ENCODE results near the gene IFI44. TPM values are rescaled to one million over a fixed set of nuclear protein-coding genes. Genes with fewer than 3 reads are reported as not detected.

Gene IFI44
- total and polyA plus RNA-seq, 2 of the 13 experiments (the other 11 are each of a cell fraction or from before 2014, with no cell fraction given), result not detected

DNA sequence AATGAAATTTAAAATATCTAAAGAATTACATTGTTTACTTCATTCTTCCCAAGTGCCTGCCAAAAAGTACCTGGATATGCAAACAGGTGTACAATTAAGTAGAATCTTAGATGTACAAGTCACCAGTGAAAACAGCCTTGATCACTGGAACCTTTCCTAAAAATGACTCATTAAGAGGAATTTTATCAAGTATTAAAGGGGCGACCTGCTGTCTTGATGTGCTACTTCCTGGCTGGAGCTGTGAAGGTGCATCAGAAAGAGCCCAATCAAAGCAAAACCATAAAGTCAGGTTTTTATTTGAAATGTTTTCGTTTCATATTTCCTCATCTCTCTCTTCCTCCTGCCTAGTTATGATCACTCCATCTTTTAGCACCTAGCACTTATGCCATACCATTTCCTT, 33.4 kb downstream of the IFI44 start:
- Histone ChIP-seq H3K36me3 (replicated peaks in 1 of 2; ENCODE audit: control insufficient read depth in 1 of 2, insufficient read depth in 2 of 2, low read length in 2 of 2) (no peaks in the 10 kb centered on the region), H2AFZ (ENCODE audit: low read length) (no peak overlapping the region), H3K4me3 (replicated peaks in 1 of 3; ENCODE audit: insufficient read depth in 1 of 3, low read depth in 2 of 3, low read length in 3 of 3) (no peak overlapping the region), H3K27ac (ENCODE audit: extremely low read length, insufficient read depth, low read length) (no peak overlapping the region), H3K9ac (ENCODE audit: insufficient read depth, low read depth, low read length) (no peak overlapping the region), H3K4me2 (ENCODE audit: low read depth, low read length) (no peak overlapping the region), H3K4me1 (ENCODE audit: insufficient read depth, low read length) (no peaks in the 10 kb centered on the region), H3K9me3 (ENCODE audit: low read length) (no peaks in the 10 kb centered on the region), H4K20me1 (ENCODE audit: insufficient read depth, low read length) (no peaks in the 10 kb centered on the region), H3K79me2 (ENCODE audit: insufficient read depth, low read length) (no peaks in the 10 kb centered on the region), H3K27me3 (ENCODE audit: control insufficient read depth in 1 of 2, insufficient read depth in 2 of 2, low read length in 2 of 2) (no peaks in the 10 kb centered on the region)
- in situ Hi-C loops (cut with HindIII; ENCODE audit: extremely low pct_ligation_motif_present, low pct_unique_long_range_greater_than_20kb) (no loop called here), intact Hi-C loops (cut with micrococcal nuclease; ENCODE audit: unreplicated experiment) (no loop called here)
- ATAC-seq (no peak), FAIRE-seq (no peak), DNase-seq (ENCODE audit: low spot score) (no peak)
- 0% methylated on average over 2 of the region's 2 CpGs for WGBS (ENCODE audit: low lambda C conversion rate)
- TF ChIP-seq, protein P1, sequence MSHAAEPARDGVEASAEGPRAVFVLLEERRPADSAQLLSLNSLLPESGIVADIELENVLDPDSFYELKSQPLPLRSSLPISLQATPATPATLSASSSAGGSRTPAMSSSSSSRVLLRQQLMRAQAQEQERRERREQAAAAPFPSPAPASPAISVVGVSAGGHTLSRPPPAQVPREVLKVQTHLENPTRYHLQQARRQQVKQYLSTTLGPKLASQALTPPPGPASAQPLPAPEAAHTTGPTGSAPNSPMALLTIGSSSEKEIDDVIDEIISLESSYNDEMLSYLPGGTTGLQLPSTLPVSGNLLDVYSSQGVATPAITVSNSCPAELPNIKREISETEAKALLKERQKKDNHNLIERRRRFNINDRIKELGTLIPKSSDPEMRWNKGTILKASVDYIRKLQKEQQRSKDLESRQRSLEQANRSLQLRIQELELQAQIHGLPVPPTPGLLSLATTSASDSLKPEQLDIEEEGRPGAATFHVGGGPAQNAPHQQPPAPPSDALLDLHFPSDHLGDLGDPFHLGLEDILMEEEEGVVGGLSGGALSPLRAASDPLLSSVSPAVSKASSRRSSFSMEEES (CRISPR knock-in tag; IDR thresholded peaks at IDR 0.05), result no peak
- TF ChIP-seq, protein P2, sequence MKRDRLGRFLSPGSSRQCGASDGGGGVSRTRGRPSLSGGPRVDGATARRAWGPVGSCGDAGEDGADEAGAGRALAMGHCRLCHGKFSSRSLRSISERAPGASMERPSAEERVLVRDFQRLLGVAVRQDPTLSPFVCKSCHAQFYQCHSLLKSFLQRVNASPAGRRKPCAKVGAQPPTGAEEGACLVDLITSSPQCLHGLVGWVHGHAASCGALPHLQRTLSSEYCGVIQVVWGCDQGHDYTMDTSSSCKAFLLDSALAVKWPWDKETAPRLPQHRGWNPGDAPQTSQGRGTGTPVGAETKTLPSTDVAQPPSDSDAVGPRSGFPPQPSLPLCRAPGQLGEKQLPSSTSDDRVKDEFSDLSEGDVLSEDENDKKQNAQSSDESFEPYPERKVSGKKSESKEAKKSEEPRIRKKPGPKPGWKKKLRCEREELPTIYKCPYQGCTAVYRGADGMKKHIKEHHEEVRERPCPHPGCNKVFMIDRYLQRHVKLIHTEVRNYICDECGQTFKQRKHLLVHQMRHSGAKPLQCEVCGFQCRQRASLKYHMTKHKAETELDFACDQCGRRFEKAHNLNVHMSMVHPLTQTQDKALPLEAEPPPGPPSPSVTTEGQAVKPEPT (CRISPR knock-in tag; IDR thresholded peaks at IDR 0.05; ENCODE audit: low read depth), result no peak
- no TSS peak for BruUV-seq (replicated peaks)
- CTCF ChIA-PET (ENCODE audit: low intra/inter-chr PET ratio, low total read pairs), result no interaction called here
- POLR2A ChIA-PET, result no interaction called here

DNA sequence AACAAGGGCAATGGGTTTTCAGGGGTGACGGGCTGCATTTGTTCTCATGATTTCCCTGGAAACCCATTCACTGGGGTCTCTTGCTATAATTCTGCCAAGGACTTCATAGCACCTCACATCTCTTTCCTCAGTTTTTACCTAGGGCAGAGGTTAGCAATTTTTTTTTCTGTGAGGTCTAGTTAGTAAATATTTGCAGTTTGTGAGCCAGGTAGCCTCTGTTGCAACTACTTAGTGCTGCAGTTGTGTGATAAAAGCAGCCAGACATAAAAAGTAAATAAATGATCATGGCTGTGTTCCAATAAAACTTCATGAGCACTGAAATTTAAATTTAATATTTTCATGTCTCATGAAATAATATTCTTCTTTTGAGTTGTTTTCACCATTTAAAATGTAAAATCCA, 37.7 kb downstream of the IFI44 start:
- ChIA-PET CTCF (ENCODE audit: low intra/inter-chr PET ratio, low total read pairs) (no interaction called here), POLR2A (no interaction called here)
- no peak overlapping the region for H3K9ac ChIP-seq (ENCODE audit: insufficient read depth, low read depth, low read length)
- H2AFZ ChIP-seq (ENCODE audit: low read length), result no peak overlapping the region
- H3K4me1 ChIP-seq (ENCODE audit: insufficient read depth, low read length), result no peaks in the 10 kb centered on the region
- ATAC-seq, result no peak
- no peaks in the 10 kb centered on the region for H3K9me3 ChIP-seq (ENCODE audit: low read length)
- H4K20me1 ChIP-seq (ENCODE audit: insufficient read depth, low read length), result no peaks in the 10 kb centered on the region
- no peak for DNase-seq (ENCODE audit: low spot score)
- H3K27me3 ChIP-seq (ENCODE audit: control insufficient read depth in 1 of 2, insufficient read depth in 2 of 2, low read length in 2 of 2), result no peaks in the 10 kb centered on the region
- intact Hi-C loops (cut with micrococcal nuclease; ENCODE audit: unreplicated experiment), result no loop called here
- no peak overlapping the region for H3K4me3 ChIP-seq (replicated peaks in 1 of 3; ENCODE audit: insufficient read depth in 1 of 3, low read depth in 2 of 3, low read length in 3 of 3)
- H3K4me2 ChIP-seq (ENCODE audit: low read depth, low read length), result no peak overlapping the region
- no peaks in the 10 kb centered on the region for H3K79me2 ChIP-seq (ENCODE audit: insufficient read depth, low read length)
- no peaks in the 10 kb centered on the region for H3K36me3 ChIP-seq (replicated peaks in 1 of 2; ENCODE audit: control insufficient read depth in 1 of 2, insufficient read depth in 2 of 2, low read length in 2 of 2)
- no peak for TF ChIP-seq ONECUT2 (CRISPR knock-in tag; IDR thresholded peaks at IDR 0.05)
- in situ Hi-C loops (cut with HindIII; ENCODE audit: extremely low pct_ligation_motif_present, low pct_unique_long_range_greater_than_20kb), result no loop called here
- no peak overlapping the region for H3K27ac ChIP-seq (ENCODE audit: extremely low read length, insufficient read depth, low read length)
- BruUV-seq (replicated peaks), result no TSS peak
- no peak for FAIRE-seq
- WGBS (ENCODE audit: low lambda C conversion rate), result 56% methylated on average over 1 of the region's 1 CpG

All from HepG2 (cell line).